K562 (cell line): ENCODE results near the gene TAF3.

Experiments used
- CTCF ChIP-seq, 3 experiments: IDR thresholded peaks in 2 of 3; conservative IDR thresholded peaks in 1 of 3; 2 replicates each; pipeline ENCODE4 v1.5.1; 2011 to 2012; ENCODE audit warnings: low read length in 3 of 3, mild to moderate bottlenecking in 3 of 3, control low read depth in 2 of 3, improper control_type of control experiment in 1 of 3, inconsistent platforms in 1 of 3, low read depth in 1 of 3, mixed read lengths in 1 of 3, moderate library complexity in 1 of 3; ENCODE audit not compliant: insufficient read depth in 2 of 3
- GABPA ChIP-seq: fragments of 200-800 bp; sonication (Bioruptor generic); conservative IDR thresholded peaks from 2 replicates; pipeline ENCODE4 v1.6.1; 2016; ENCODE audit warnings: low read depth, missing genetic modification characterization, missing compliant biosample characterization
- PCBP1 ChIP-seq: fragments of 200-400 bp; formaldehyde crosslinking; IDR thresholded peaks from 2 replicates; pipeline ENCODE4 v1.6.1; 2018; ENCODE audit warnings: mild to moderate bottlenecking, low read depth, low read length; ENCODE audit not compliant: poor library complexity, severe bottlenecking
- POLR2A ChIP-seq: fragments of 450-650 bp; conservative IDR thresholded peaks from 2 replicates; pipeline ENCODE4 v1.6.1; 2016
- ZBTB17 ChIP-seq: fragments of 450-650 bp; formaldehyde crosslinking; IDR thresholded peaks from 2 replicates; pipeline ENCODE4 v1.4.0; 2020; ENCODE audit warnings: mild to moderate bottlenecking
- ZKSCAN8 ChIP-seq: fragments of 200-800 bp; sonication (Bioruptor generic); IDR thresholded peaks from 2 replicates; pipeline ENCODE4 v1.6.1; 2016; ENCODE audit warnings: missing genetic modification characterization, missing compliant biosample characterization
- ZNF696 ChIP-seq: fragments of 250-450 bp; sonication (Bioruptor Pico); conservative IDR thresholded peaks from 2 replicates; pipeline ENCODE4 v1.4.0; 2020; ENCODE audit warnings: mild to moderate bottlenecking, moderate library complexity

DNA sequence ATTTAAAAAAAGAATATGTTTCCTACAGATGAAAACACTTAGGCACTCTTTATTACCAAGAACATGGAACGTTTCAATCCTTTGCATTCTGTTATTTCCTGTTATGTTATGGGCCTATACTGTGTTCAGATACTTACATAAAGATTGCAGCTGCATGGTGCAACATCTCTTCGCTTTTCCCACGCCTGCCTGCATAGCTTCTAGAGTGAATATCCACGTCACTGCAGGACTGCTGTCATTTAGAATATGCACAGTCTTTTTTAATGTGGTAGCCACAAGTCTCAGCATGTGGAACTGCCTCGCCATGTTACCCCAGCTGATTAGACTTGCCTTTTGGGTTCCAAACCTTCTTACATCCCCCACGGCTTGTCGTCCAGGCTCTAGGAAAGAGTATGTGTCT lies 166.6 kb downstream of the TAF3 start:
- no peak for TF ChIP-seq ZNF696
- TF ChIP-seq PCBP1, result no peak
- TF ChIP-seq GABPA (tag), result no peak
- TF ChIP-seq ZBTB17 (CRISPR knock-in tag), result no peak
- no peak for TF ChIP-seq ZKSCAN8 (CRISPR knock-in tag)
- TF ChIP-seq POLR2A, result no peak
- no peak for TF ChIP-seq CTCF (IDR thresholded peaks at IDR 0.05 in 2 of 3, conservative IDR thresholded peaks at IDR 0.05 in 1 of 3; ENCODE audit: insufficient read depth in 2 of 3, low read depth in 1 of 3, low read length in 3 of 3)
